ENCODE data around the gene CPTP. TPM values are rescaled to one million over a fixed set of nuclear protein-coding genes. Genes with fewer than 3 reads are reported as not detected.

CPTP gene
- total RNA-seq, 2 donors from 2014 or later = 35.6 to 64.1 TPM

- H3K9me3 ChIP-seq = no peaks in the 10 kb centered on the region
- peaks cover 43% of the 10 kb centered on the region for H3K36me3 ChIP-seq
- H3K27me3 ChIP-seq = no peaks in the 10 kb centered on the region
- H3K4me3 ChIP-seq = no peak overlapping the region
- H3K4me1 ChIP-seq = peaks cover 0 to 32% of the 10 kb centered on the region in 2 donors
- no peak overlapping the region for H3K27ac ChIP-seq
- DNase-seq (ENCODE audit: low spot score) = no peak
- TF ChIP-seq, protein P1, sequence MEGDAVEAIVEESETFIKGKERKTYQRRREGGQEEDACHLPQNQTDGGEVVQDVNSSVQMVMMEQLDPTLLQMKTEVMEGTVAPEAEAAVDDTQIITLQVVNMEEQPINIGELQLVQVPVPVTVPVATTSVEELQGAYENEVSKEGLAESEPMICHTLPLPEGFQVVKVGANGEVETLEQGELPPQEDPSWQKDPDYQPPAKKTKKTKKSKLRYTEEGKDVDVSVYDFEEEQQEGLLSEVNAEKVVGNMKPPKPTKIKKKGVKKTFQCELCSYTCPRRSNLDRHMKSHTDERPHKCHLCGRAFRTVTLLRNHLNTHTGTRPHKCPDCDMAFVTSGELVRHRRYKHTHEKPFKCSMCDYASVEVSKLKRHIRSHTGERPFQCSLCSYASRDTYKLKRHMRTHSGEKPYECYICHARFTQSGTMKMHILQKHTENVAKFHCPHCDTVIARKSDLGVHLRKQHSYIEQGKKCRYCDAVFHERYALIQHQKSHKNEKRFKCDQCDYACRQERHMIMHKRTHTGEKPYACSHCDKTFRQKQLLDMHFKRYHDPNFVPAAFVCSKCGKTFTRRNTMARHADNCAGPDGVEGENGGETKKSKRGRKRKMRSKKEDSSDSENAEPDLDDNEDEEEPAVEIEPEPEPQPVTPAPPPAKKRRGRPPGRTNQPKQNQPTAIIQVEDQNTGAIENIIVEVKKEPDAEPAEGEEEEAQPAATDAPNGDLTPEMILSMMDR (IDR thresholded peaks at IDR 0.05) = no peak
These were observed 14.0 kb upstream of the CPTP start for GRCh38 chr1:1310476-1311053.

GRCh38 chr1:1311107-1312104, 13.2 kb upstream of the CPTP start:
- Histone ChIP-seq H3K36me3 (peaks cover 48% of the 10 kb centered on the region), H3K27ac (no peak overlapping the region), H3K9me3 (no peaks in the 10 kb centered on the region)

DNA sequence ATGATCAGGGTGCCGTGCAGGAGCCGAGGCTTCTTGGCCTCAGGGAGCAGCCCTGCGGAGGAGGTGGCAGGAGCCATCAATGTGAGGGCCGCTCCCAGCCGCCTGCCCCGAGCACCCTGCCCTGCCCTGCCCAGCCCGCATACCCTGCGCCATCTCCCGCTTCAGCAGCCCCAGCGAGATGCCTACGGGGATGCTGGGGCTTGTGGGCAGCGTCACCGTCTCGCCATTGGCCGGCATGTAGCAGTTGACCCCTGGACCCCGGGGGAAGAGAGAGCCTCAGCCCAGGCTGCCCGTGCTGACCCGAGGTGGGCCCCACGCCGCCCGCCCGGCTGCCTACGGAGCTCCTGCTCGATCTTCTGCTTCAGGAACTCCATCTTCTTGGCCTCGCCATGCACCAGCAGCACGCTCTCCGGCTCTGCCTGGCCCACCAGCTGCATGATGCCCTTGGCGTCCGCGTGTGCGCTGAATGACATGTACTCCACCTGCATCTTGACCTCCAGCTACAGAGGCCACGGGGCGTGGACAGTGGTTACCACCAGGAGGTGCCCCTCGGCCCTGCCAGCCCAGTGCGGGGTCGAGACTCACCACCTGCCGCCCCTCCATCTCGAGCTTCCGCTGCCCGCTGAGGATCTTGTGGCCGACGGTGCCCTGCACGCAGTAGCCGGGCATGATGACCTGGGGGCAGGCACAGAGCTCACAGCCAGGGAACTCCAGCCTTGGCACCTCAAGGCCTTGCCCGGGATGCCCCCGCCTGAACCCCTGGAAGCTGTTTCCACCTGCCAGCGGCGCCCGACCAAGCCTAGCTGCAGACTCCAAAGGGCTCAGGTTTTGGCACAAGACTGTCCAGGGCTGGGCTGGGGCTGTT, 11.9 kb upstream of the CPTP start:
- Histone ChIP-seq H3K27ac (no peak overlapping the region), H3K4me3 (no peak overlapping the region), H3K36me3 (peaks cover 55% of the 10 kb centered on the region), H3K9me3 (no peaks in the 10 kb centered on the region), H3K27me3 (no peaks in the 10 kb centered on the region), H3K4me1 (peaks cover 0 to 19% of the 10 kb centered on the region in 2 donors)
- TF ChIP-seq, protein P1 (IDR thresholded peaks at IDR 0.05) = no peak
- DNase-seq (ENCODE audit: low spot score) = no peak

More at GRCh38 chr1:1311107-1312104, 13.2 kb upstream of the CPTP start:
- Histone ChIP-seq H3K4me3 (no peak overlapping the region), H3K4me1 (peaks cover 0 to 24% of the 10 kb centered on the region in 2 donors), H3K27me3 (no peaks in the 10 kb centered on the region)
- TF ChIP-seq, protein P1 (IDR thresholded peaks at IDR 0.05) = no peak
- no peak for DNase-seq (ENCODE audit: low spot score)

DNA sequence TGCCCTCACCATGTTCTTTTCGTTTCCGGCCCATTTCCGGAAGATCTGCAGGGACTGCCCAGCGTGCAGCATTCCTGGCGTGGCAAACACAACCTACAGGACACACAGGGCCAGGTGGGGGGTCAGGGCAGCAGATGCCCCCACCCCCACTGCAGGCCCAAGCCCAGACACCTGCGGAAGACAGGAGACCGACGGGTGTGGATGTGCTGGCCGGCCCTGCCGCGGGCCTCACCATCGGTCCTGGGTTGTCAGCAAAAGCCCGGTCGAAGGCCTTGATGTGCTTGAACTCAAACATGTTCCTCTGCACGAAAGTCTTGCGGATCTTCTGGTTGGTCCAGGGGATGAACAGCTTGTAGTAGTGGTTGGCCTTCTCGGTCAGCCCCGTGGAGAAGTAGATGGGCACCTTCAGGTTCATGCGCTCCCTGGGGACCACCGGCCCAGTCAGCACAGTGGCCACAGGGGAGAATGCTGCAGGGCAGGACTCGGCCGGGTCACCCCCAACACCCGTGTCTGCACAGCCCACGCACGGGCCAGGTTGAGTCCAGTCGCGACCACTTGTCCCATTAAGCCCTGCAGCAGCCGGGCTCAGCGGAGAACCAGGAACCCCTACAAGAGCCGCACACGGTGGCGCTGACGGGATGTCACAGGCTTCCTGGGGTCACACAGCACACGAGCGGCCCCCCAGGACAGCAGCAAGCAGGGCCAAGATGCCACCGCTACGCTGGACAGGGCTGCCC, 10.9 kb upstream of the CPTP start:
- no peak overlapping the region for H3K4me3 ChIP-seq
- TF ChIP-seq, protein P1 (IDR thresholded peaks at IDR 0.05) = no peak
- H3K27me3 ChIP-seq = no peaks in the 10 kb centered on the region
- peaks cover 55% of the 10 kb centered on the region for H3K36me3 ChIP-seq
- H3K4me1 ChIP-seq = peaks cover 0 to 23% of the 10 kb centered on the region in 2 donors
- no peak overlapping the region for H3K27ac ChIP-seq
- no peaks in the 10 kb centered on the region for H3K9me3 ChIP-seq
- no peak for DNase-seq (ENCODE audit: low spot score)

GRCh38 chr1:1314237-1314586, 10.4 kb upstream of the CPTP start:
- H3K36me3 ChIP-seq = peaks cover 60% of the 10 kb centered on the region
- no peaks in the 10 kb centered on the region for H3K27me3 ChIP-seq
- H3K4me1 ChIP-seq = peaks cover 0 to 18% of the 10 kb centered on the region in 2 donors
- no peaks in the 10 kb centered on the region for H3K9me3 ChIP-seq
- no peak for DNase-seq (ENCODE audit: low spot score)
- no peak overlapping the region for H3K4me3 ChIP-seq
- H3K27ac ChIP-seq = no peak overlapping the region
- TF ChIP-seq, protein P1 (IDR thresholded peaks at IDR 0.05) = no peak

Measured in right atrium auricular region (tissue), 2 donors.